ENCODE results near the gene TOP1.

Gene TOP1

GRCh38 chr20:41038149-41038877 is 9.7 kb downstream of the TOP1 start:
- no peak for ATAC-seq

GRCh38 chr20:41038878-41039404 is 10.3 kb downstream of the TOP1 start:
- ATAC-seq: peak; percentile 84 to 93

GRCh38 chr20:41040855-41041254 is 12.2 kb downstream of the TOP1 start:
- no peak for ATAC-seq

GRCh38 chr20:41041693-41042092 is 13.1 kb downstream of the TOP1 start:
- no peak for ATAC-seq

GRCh38 chr20:41044409-41045062 is 15.9 kb downstream of the TOP1 start:
- ATAC-seq: no peak

GRCh38 chr20:41045671-41046070 is 17.0 kb downstream of the TOP1 start:
- ATAC-seq: no peak

GRCh38 chr20:41046716-41047115 is 18.1 kb downstream of the TOP1 start:
- peak; percentile 79 for ATAC-seq

- ATAC-seq: peak; percentile 34 to 45
Measured at GRCh38 chr20:41047279-41047974, 18.8 kb downstream of the TOP1 start.

GRCh38 chr20:41047975-41048305 is 19.3 kb downstream of the TOP1 start:
- ATAC-seq: peak; percentile 70 to 74

- peak in 1 of 2 donors; percentile 35 for ATAC-seq
Measured at GRCh38 chr20:41048461-41049301, 20.1 kb downstream of the TOP1 start.

GRCh38 chr20:41049451-41049850 is 20.8 kb downstream of the TOP1 start:
- ATAC-seq: no peak

- no peak for ATAC-seq
Measured at GRCh38 chr20:41050361-41051008, 21.9 kb downstream of the TOP1 start.

GRCh38 chr20:41051009-41051825 is 22.6 kb downstream of the TOP1 start:
- ATAC-seq: no peak

- ATAC-seq: no peak
Measured at GRCh38 chr20:41052742-41053419, 24.3 kb downstream of the TOP1 start.

GRCh38 chr20:41054070-41054846 is 25.6 kb downstream of the TOP1 start:
- ATAC-seq: no peak

- ATAC-seq: no peak
Measured at GRCh38 chr20:41054847-41055230, 26.2 kb downstream of the TOP1 start.

- ATAC-seq: no peak
Measured at GRCh38 chr20:41055679-41056078, 27.1 kb downstream of the TOP1 start.

GRCh38 chr20:41057999-41058673 is 29.5 kb downstream of the TOP1 start:
- peak in 1 of 2 donors; percentile 48 for ATAC-seq

All from activated CD4-positive, CD25-positive, alpha-beta regulatory T cell treated with anti-CD3 and anti-CD28 coated beads, Interleukin-2, amount 50 U/mL, for 24 hours (primary cell).